ENCODE results near the gene ARHGEF9.

ARHGEF9 gene

GRCh38 chrX:63784346-63784901, 590 bp downstream of the ARHGEF9 start:
- TF ChIP-seq CTCF (IDR thresholded peaks at IDR 0.05), result no peak

GRCh38 chrX:63782515-63782914, 2.5 kb downstream of the ARHGEF9 start:
- no peak for TF ChIP-seq CTCF (IDR thresholded peaks at IDR 0.05)

- no peak for TF ChIP-seq CTCF (IDR thresholded peaks at IDR 0.05)
These were observed 16.3 kb downstream of the ARHGEF9 start for GRCh38 chrX:63768760-63769159.

- no peak for TF ChIP-seq CTCF (IDR thresholded peaks at IDR 0.05)
These were observed 19.3 kb downstream of the ARHGEF9 start for GRCh38 chrX:63765712-63766111.

GRCh38 chrX:63764946-63765345, 20.1 kb downstream of the ARHGEF9 start:
- no peak for TF ChIP-seq CTCF (IDR thresholded peaks at IDR 0.05)

GRCh38 chrX:63761639-63762038, 23.4 kb downstream of the ARHGEF9 start:
- no peak for TF ChIP-seq CTCF (IDR thresholded peaks at IDR 0.05)

GRCh38 chrX:63758011-63758410, 27.0 kb downstream of the ARHGEF9 start:
- no peak for TF ChIP-seq CTCF (IDR thresholded peaks at IDR 0.05)

GRCh38 chrX:63755892-63756291, 29.1 kb downstream of the ARHGEF9 start:
- no peak for TF ChIP-seq CTCF (IDR thresholded peaks at IDR 0.05)
